Stimulated activated naive B cell treated with anti-CD40 and anti-IgM and Interleukin-4, amounts not matched to agents 10 μg/mL and 1 μg/mL and 100 μg/mL, for 72 hours (primary cell): ENCODE data around the gene IRX4.
A peak's percentile ranks its signal among the peaks of the same experiment; 100 is the strongest.
"Not testable (repeated sequence)": the region's sequence is repeated elsewhere in the genome, so short reads cannot be mapped to it uniquely, and the experiment has no call there.

Experiments
- ATAC-seq, 2 donors: fragments of 150-1000 bp; cut with Tn5 transposase; replicated peaks; 2 replicates each; pipeline ENCODE4 v1.10.0; 2021; ENCODE audit warnings: moderate library complexity in 1 of 2
- DNase-seq: peaks from one replicate; pipeline ENCODE4 v3.0.0; 2021
- H3K27ac Mint-ChIP-seq: one replicate; pipeline ENCODE4 v1.8.0; 2022; ENCODE audit warnings: mild to moderate bottlenecking, mixed read lengths
- H3K27me3 Mint-ChIP-seq, 2 donors: one replicate each; pipeline ENCODE4 v1.8.0; 2022; ENCODE audit warnings: mixed read lengths in 2 of 2
- H3K36me3 Mint-ChIP-seq, 2 donors: one replicate each; pipeline ENCODE4 v1.8.0; 2022; ENCODE audit warnings: mixed read lengths in 2 of 2, mild to moderate bottlenecking in 1 of 2
- H3K4me1 Mint-ChIP-seq, 2 donors: one replicate each; pipeline ENCODE4 v1.8.0; 2022; ENCODE audit warnings: mixed read lengths in 2 of 2, mild to moderate bottlenecking in 1 of 2
- H3K4me3 Mint-ChIP-seq, 2 donors: one replicate each; pipeline ENCODE4 v1.8.0; 2022; ENCODE audit warnings: mild to moderate bottlenecking in 2 of 2, mixed read lengths in 2 of 2, moderate library complexity in 1 of 2
- H3K9me3 Mint-ChIP-seq, 2 donors: one replicate each; pipeline ENCODE4 v1.8.0; 2022; ENCODE audit warnings: mixed read lengths in 2 of 2, mild to moderate bottlenecking in 1 of 2

IRX4 gene

DNA sequence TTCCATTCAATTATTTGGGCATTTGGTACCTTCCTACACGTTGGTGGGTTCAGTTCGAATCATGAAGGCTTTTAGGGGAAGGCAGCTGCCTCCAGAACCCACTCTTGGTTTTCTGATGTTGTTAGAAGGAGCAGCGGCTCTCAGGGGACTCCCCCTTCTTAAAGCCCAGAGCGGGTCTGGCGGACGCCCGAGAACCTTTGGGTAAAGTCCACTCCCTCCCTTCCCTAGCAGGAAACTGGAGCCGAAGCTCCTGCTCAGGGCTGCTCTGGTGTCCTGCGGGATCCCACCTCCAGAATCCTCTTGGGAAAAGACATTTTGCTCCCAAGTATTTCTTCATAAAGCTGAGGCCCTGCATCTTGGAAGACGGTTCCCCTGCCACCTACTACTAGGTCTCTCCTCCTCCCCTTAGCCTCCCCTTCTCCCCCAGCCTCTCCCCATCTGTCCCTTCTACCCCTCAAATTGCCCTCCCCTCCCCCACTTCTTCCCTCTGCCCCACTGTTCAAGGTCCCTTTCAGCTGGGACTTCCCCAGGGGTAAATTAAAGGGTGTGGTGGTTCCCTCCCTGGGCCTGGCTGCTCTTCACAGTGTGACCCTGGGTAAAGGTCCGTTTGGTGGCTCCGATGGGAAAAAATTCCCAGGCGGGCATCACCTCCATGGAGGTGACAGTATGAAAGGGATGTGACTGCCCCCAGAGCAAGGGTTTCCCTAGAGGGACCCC, 9.3 kb downstream of the IRX4 start:
- no peak overlapping the region for H3K4me3 Mint-ChIP-seq
- peaks cover 11 to 23% of the 10 kb centered on the region in 2 donors for H3K4me1 Mint-ChIP-seq
- DNase-seq: no peak
- no peak overlapping the region for H3K27ac Mint-ChIP-seq
- H3K27me3 Mint-ChIP-seq: peaks cover 47 to 64% of the 10 kb centered on the region in 2 donors
- no peak for ATAC-seq
- no peaks in the 10 kb centered on the region for H3K9me3 Mint-ChIP-seq
- H3K36me3 Mint-ChIP-seq: no peaks in the 10 kb centered on the region

DNA sequence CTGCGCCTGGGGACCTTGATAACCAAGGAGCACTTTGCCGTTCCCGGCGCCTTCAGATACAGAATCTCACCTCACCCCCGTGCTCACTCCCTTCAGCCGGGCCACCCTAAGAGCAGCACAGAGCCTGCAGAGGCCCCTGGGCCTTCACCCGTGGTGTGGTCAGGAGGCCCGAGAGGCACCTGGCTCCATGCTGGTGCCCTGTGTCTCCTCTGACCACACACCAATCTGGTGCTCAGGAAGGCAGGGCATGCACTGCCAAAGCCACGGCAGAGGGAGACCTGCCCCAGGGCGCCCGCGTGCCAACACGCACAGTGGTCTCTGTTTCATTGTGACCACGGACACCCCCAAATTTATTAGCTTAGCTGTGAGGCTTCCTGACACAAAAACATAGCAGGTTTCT, 11.3 kb downstream of the IRX4 start:
- Mint-ChIP-seq H3K27ac (no peak overlapping the region), H3K27me3 (peaks cover 56 to 72% of the 10 kb centered on the region in 2 donors), H3K4me1 (peaks cover 11 to 23% of the 10 kb centered on the region in 2 donors), H3K4me3 (no peak overlapping the region), H3K36me3 (no peaks in the 10 kb centered on the region), H3K9me3 (no peaks in the 10 kb centered on the region)
- DNase-seq: no peak
- no peak for ATAC-seq

DNA sequence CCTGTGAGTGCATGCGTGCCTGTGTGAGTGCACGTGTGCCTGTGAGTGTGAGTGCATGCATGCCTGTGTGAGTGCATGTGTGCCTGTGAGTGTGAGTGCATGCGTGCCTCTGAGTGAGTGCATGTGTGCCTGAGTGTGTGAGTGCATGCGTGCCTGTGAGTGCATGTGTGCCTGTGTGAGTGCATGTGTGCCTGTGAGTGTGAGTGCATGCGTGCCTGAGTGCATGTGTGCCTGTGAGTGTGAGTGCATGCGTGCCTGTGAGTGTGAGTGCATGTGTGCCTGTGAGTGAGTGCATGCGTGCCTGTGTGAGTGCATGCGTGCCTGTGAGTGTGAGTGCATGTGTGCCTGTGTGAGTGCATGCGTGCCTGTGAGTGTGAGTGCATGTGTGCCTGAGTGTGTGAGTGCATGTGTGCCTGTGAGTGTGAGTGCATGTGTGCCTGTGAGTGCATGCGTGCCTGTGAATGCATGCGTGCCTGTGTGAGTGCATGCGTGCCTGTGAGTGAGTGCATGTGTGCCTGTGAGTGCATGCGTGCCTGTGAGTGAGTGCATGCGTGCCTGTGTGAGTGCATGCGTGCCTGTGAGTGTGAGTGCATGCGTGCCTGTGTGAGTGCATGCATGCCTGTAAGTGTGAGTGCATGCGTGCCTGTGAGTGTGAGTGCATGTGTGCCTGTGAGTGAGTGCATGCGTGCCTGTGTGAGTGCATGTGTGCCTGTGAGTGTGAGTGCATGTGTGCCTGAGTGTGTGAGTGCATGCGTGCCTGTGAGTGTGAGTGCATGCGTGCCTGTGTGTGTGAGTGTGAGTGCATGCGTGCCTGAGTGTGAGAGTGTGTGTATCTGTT, 12.1 kb downstream of the IRX4 start:
- H3K36me3 Mint-ChIP-seq, H3K9me3 Mint-ChIP-seq, H3K27ac Mint-ChIP-seq, DNase-seq, H3K4me3 Mint-ChIP-seq, ATAC-seq: not testable (repeated sequence)
- H3K27me3 Mint-ChIP-seq: peaks cover 59 to 74% of the 10 kb centered on the region in 2 donors
- H3K4me1 Mint-ChIP-seq: peaks cover 8 to 18% of the 10 kb centered on the region in 2 donors

DNA sequence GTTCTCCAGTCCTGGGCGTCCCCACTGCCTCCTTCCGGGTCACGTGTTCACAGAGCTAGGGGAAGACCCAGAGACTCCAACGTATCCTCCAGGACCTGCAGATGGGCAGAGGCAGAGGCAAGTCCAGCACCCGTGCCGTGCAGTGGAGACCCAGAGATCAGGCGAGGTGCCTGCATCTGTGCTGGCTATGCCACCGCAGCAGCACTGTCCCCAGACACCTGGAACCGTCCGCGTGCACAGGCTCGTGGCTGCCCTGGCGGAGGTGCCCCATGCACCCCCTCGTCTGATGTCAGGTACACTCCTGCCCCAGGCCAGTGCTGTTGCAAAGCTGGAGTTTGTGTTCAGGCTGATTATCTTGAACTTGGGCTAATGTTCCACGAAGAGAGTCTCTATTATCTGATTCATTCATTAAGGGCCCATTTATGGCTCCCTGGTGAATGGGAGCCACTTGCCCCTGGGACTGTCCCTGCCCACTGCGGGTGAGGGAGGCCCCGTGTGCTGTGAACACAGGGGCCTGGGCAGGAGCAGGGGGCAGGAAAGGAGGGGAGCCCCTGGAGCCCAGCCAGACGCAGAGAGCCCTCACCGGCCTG, 13.7 kb downstream of the IRX4 start:
- H3K27me3 Mint-ChIP-seq: peaks cover 54 to 74% of the 10 kb centered on the region in 2 donors
- H3K4me3 Mint-ChIP-seq: no peak overlapping the region
- DNase-seq (no peak), ATAC-seq (no peak)
- H3K36me3 Mint-ChIP-seq: no peaks in the 10 kb centered on the region
- peaks cover 0 to under 1% of the 10 kb centered on the region in 2 donors for H3K4me1 Mint-ChIP-seq
- H3K9me3 Mint-ChIP-seq: no peaks in the 10 kb centered on the region
- no peak overlapping the region for H3K27ac Mint-ChIP-seq

DNA sequence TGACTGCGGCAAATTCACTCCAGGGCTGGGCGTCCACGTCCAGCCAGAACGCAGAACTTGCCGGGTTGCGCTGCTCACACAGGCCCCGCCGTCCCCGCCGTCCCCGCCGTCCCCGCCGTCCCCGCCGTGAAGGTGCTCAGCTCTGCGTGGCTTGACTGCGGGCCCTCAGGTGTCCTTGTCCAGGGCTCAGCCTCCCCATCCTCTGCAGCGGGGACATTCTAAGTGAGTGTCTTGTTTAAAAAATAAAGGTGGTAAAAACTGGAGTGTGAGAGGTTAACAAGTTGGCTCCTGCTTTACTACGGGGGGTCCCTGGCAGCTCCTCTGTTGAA, 14.9 kb downstream of the IRX4 start:
- ATAC-seq (no peak), DNase-seq (no peak)
- H3K9me3 Mint-ChIP-seq: no peaks in the 10 kb centered on the region
- no peaks in the 10 kb centered on the region for H3K36me3 Mint-ChIP-seq
- no peak overlapping the region for H3K27ac Mint-ChIP-seq
- H3K4me3 Mint-ChIP-seq: no peak overlapping the region
- no peaks in the 10 kb centered on the region for H3K4me1 Mint-ChIP-seq
- H3K27me3 Mint-ChIP-seq: peaks cover 49 to 71% of the 10 kb centered on the region in 2 donors

DNA sequence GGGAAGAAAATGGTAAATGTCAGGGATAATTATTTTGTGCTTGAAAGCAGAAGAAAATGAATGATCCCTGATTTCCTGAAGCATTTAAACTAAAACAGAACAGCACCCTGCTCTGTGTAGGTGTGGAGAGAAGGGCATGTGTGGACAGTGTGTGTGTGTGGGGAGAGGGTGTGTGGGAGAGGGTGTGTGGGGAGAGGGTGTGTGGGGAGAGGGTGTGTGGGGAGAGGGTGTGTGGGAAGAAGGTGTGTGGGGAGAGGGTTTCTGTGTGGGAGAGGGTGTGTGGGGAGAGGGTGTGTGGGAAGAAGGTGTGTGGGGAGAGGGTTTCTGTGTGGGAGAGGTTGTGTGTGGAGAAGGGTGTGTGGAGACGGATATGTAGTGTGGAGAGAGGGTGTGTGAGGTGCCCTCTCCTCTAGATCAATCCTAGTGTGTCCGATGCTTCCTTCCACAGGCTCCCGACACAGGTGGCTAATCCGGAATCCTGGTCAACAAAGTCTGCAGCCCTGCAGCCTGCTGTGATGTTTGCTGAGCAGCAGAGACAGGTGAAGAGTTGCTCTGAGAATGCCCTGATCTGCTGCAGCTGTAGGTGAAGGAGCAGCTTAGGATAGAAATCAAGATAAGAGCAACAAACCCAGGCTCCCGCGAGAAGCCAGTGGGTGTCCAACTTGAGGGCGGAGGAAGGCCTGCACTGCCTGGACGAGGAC, 15.5 kb downstream of the IRX4 start:
- ATAC-seq (no peak), DNase-seq (no peak)
- no peaks in the 10 kb centered on the region for H3K4me1 Mint-ChIP-seq
- H3K27ac Mint-ChIP-seq: no peak overlapping the region
- H3K27me3 Mint-ChIP-seq: peaks cover 47 to 70% of the 10 kb centered on the region in 2 donors
- no peak overlapping the region for H3K4me3 Mint-ChIP-seq
- no peaks in the 10 kb centered on the region for H3K9me3 Mint-ChIP-seq
- no peaks in the 10 kb centered on the region for H3K36me3 Mint-ChIP-seq

DNA sequence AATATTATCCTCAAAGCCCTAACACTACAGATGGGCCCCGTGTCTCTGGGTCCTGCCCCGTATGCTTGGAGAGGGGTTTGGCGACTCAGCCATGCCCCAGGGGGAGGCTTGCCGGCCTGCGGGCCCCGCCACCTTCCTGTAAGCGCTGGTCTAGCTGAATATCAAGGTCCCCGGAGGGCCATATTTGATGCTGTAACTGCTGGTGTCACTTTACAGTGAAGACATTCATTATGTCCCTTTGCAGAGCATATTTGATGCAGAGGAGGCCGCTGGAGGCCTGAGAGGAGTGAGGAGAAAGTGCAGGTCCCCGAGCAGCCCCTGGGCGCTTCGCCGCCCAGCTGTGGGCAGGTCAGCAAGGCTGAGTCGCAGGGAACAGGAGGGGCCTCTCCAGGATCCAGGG, 16.8 kb downstream of the IRX4 start:
- Mint-ChIP-seq H3K27ac (no peak overlapping the region), H3K9me3 (no peaks in the 10 kb centered on the region), H3K36me3 (no peaks in the 10 kb centered on the region), H3K27me3 (peaks cover 47 to 75% of the 10 kb centered on the region in 2 donors), H3K4me1 (no peaks in the 10 kb centered on the region), H3K4me3 (no peak overlapping the region)
- ATAC-seq: no peak
- DNase-seq: no peak

DNA sequence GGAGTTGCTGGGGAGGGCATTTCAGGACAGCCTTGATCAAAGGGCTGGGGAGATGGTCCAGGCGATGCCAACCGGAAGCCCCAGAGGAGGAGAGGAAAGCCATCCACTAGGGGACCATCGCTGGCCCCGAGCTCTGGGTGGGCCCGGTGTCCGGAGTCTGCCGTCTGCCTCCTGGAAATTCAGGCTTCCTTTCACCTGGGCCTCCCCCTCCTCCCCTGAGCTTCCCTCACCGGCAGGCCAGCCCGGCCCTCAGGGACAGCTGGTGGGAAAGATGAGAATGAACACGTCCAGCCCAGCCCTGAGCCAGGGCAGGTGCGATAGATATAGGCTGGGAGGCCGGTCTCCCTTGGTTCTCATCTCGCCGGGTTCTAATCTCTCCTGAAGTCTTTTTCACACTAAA, 17.2 kb downstream of the IRX4 start:
- H3K4me1 Mint-ChIP-seq: no peaks in the 10 kb centered on the region
- no peak for ATAC-seq
- no peaks in the 10 kb centered on the region for H3K36me3 Mint-ChIP-seq
- H3K4me3 Mint-ChIP-seq: no peak overlapping the region
- H3K27me3 Mint-ChIP-seq: peaks cover 47 to 80% of the 10 kb centered on the region in 2 donors
- DNase-seq: no peak
- H3K27ac Mint-ChIP-seq: no peak overlapping the region
- H3K9me3 Mint-ChIP-seq: no peaks in the 10 kb centered on the region

DNA sequence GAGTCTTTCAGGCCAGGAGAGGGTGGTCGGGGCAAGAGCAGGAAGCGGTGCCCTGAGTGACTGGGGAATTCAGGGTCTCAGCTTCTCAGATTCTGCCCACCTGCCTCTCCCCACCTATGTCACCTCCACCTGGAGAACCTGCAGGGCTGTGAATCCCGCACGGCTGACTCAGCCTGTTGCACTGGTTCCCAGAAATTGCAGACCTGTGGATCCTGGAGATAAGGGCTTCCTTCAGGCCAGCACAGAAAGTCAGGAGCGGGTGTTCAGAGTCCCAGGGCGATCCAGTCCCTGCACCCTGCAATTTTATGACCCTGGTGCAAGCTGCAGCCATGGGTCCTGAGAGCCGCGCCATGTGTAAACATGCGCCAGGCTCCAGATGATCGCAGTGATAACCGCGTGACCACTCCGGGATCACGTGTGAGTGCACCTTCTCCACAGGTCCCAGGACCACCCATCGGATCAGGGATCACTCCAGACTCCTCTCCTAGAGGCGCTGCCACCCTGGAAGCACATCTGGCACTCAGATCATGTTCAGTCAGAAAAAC, 17.8 kb downstream of the IRX4 start:
- H3K4me1 Mint-ChIP-seq: no peaks in the 10 kb centered on the region

DNA sequence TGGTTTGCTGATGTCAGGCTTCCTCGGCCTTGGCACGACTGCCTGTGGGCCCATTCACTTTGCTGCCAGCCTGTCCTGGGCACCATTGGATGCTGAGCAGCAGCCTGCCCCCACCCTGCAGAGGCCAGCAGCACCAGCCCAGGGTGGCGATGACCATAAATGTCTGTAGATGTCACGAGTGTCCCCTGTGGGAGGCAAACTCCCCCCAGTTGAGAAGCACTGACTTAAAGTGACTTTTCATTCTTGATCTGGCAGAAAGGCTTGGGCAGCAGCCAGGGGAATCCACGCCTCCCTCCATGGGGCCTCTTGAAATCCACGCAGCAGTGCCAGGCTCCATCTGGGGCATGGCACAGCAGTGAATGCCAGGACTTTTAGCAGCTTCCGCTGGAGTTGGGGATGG, 21.8 kb downstream of the IRX4 start:
- H3K9me3 Mint-ChIP-seq: peaks cover 0 to 2% of the 10 kb centered on the region in 2 donors
- no peak overlapping the region for H3K4me3 Mint-ChIP-seq
- H3K27ac Mint-ChIP-seq: no peak overlapping the region
- H3K36me3 Mint-ChIP-seq: no peaks in the 10 kb centered on the region
- ATAC-seq (no peak), DNase-seq (no peak)
- peaks cover 29 to 61% of the 10 kb centered on the region in 2 donors for H3K27me3 Mint-ChIP-seq
- no peaks in the 10 kb centered on the region for H3K4me1 Mint-ChIP-seq

More for the DNA sequence above, 17.8 kb downstream of the IRX4 start:
- ATAC-seq (no peak), DNase-seq (no peak)
- H3K27ac Mint-ChIP-seq: no peak overlapping the region
- H3K27me3 Mint-ChIP-seq: peaks cover 47 to 82% of the 10 kb centered on the region in 2 donors
- no peaks in the 10 kb centered on the region for H3K36me3 Mint-ChIP-seq
- H3K9me3 Mint-ChIP-seq: no peaks in the 10 kb centered on the region
- no peak overlapping the region for H3K4me3 Mint-ChIP-seq

DNA sequence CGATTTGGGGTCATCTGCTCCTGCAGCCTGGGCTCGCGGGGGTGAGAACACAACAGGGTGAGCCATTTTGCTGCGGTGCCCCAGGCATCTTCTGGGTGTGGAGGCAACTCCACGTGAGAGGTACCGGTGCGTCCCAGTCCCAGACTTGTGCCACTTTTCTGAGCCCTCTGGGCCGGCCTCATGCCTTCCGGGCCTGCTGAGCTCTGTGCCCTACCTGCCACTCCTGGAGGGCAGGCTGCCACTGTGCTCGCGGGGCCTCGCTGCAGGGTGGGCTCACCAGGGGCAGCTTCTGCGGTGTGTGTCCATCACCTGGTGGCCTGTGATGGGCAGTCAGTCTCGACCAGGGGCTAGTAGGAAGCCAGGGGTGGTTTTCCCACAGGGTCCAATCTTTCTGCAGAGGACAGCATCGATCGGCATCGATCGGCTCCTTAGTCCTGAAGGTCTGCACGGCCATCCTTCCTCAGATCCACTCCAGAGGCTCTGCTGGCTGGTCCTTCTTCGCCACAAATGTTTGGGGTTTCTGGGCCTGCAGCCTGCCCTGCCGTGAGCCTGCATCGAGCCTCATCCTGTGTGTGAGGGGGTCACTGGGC, 22.6 kb downstream of the IRX4 start:
- Mint-ChIP-seq H3K27me3 (peaks cover 31 to 61% of the 10 kb centered on the region in 2 donors), H3K36me3 (no peaks in the 10 kb centered on the region), H3K27ac (no peak overlapping the region), H3K4me1 (no peaks in the 10 kb centered on the region), H3K4me3 (no peak overlapping the region), H3K9me3 (peaks cover 0 to 2% of the 10 kb centered on the region in 2 donors)
- DNase-seq (no peak), ATAC-seq (no peak)

DNA sequence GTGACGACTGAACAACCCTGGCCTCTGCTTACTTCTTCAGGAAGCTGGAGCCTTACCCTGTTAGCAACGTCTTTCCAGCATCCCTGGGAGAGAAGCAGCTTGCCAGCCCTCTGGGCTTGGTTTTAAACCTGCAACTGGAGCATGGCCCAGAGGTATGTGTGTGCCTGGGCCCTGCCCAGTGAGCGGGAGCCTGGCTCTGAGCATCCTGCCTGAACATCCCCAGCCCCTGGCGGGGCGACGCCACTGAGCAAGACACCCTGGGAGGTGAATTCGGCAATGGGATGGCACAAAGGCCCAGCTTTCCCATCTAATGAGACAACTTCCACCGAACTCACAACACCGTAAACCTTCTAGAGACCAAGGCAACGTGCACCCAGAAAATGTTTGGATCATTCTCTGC, 23.6 kb downstream of the IRX4 start:
- peaks cover 28 to 57% of the 10 kb centered on the region in 2 donors for H3K27me3 Mint-ChIP-seq
- H3K36me3 Mint-ChIP-seq: no peaks in the 10 kb centered on the region
- DNase-seq (no peak), ATAC-seq (no peak)
- no peak overlapping the region for H3K4me3 Mint-ChIP-seq
- H3K4me1 Mint-ChIP-seq: no peaks in the 10 kb centered on the region
- peaks cover 0 to 2% of the 10 kb centered on the region in 2 donors for H3K9me3 Mint-ChIP-seq
- no peak overlapping the region for H3K27ac Mint-ChIP-seq

DNA sequence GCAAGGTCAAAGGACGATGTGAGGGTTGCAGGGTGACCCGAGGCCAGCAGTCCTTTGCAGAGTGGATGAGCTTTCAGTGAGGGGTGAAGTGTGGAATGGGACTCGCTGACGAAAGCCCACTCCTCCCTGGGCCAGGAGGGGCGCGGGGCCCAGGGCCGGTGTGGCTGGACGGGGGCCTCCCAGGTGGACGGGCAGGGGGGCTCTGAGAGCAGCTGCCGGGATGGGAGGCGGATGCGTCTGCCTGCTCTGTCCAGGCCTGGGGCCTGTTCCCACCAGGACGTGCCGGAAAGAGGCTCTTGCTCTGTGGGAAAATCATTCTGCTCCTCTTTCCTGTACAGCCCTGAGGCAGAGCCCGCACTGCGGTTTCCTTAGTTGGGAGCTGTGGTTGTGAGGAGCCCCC, 24.3 kb downstream of the IRX4 start:
- ATAC-seq (peak in 1 of 2 donors; percentile 2), DNase-seq (no peak)
- H3K36me3 Mint-ChIP-seq: no peaks in the 10 kb centered on the region
- H3K9me3 Mint-ChIP-seq: peaks cover 0 to 2% of the 10 kb centered on the region in 2 donors
- peaks cover 0 to 2% of the 10 kb centered on the region in 2 donors for H3K4me1 Mint-ChIP-seq
- peaks cover 34 to 60% of the 10 kb centered on the region in 2 donors for H3K27me3 Mint-ChIP-seq
- no peak overlapping the region for H3K4me3 Mint-ChIP-seq
- no peak overlapping the region for H3K27ac Mint-ChIP-seq

DNA sequence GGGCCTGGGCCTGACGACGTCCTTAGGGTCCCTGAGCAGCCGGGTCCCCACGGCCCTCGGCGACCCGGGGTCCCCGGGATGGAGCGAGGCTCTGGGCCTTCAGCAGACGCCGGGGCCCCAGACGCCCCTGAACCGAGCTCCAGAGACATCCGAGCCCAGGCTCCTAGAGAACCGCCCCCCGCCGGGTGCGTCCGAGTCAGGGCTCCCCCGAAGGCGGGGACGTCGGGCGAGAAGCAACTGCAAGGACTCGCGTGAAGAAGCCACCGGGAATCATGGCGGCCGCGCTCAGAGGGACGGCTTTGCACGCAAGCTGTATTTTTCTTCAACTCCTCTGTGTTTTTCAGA, 25.5 kb downstream of the IRX4 start:
- ATAC-seq (no peak), DNase-seq (no peak)
- peaks cover 30 to 62% of the 10 kb centered on the region in 2 donors for H3K27me3 Mint-ChIP-seq
- H3K9me3 Mint-ChIP-seq: peaks cover 0 to 2% of the 10 kb centered on the region in 2 donors
- no peak overlapping the region for H3K27ac Mint-ChIP-seq
- no peak overlapping the region for H3K4me3 Mint-ChIP-seq
- peaks cover 0 to 2% of the 10 kb centered on the region in 2 donors for H3K4me1 Mint-ChIP-seq
- H3K36me3 Mint-ChIP-seq: no peaks in the 10 kb centered on the region
